ENCODE results near the gene SV2B.

SV2B gene

GRCh38 chr15:91345736-91346135 is 245.7 kb downstream of the SV2B start:
- DNase-seq (ENCODE audit: low read depth): no peak
- TF ChIP-seq, protein P1, sequence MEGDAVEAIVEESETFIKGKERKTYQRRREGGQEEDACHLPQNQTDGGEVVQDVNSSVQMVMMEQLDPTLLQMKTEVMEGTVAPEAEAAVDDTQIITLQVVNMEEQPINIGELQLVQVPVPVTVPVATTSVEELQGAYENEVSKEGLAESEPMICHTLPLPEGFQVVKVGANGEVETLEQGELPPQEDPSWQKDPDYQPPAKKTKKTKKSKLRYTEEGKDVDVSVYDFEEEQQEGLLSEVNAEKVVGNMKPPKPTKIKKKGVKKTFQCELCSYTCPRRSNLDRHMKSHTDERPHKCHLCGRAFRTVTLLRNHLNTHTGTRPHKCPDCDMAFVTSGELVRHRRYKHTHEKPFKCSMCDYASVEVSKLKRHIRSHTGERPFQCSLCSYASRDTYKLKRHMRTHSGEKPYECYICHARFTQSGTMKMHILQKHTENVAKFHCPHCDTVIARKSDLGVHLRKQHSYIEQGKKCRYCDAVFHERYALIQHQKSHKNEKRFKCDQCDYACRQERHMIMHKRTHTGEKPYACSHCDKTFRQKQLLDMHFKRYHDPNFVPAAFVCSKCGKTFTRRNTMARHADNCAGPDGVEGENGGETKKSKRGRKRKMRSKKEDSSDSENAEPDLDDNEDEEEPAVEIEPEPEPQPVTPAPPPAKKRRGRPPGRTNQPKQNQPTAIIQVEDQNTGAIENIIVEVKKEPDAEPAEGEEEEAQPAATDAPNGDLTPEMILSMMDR (IDR thresholded peaks at IDR 0.05; ENCODE audit: low read depth, low read length, missing control alignments): no peak
- no peak overlapping the region for H3K4me3 ChIP-seq (ENCODE audit: low read depth, low read length)

DNA sequence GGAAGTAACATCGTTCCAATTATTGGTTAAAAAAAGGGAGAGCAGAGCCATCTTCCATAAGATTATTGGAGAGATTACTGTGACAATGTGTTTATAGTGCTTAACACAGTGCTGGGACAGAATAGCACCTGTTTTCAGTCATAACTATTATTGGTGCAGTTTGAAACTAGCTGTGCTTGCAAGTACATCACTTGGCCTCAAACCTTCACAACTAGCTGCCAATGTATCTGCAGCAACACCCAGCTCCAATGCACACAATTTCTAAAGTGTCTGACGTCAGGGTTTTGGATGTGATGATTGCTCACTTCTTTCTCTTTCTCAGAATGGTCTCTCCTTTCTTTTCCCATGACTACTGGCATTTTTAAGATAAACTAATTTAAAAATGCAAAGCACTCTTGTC is 246.2 kb downstream of the SV2B start:
- no peak for DNase-seq (ENCODE audit: low read depth)
- TF ChIP-seq, protein P1 (IDR thresholded peaks at IDR 0.05; ENCODE audit: low read depth, low read length, missing control alignments): no peak
- no peak overlapping the region for H3K4me3 ChIP-seq (ENCODE audit: low read depth, low read length)

- TF ChIP-seq, protein P1 (IDR thresholded peaks at IDR 0.05; ENCODE audit: low read depth, low read length, missing control alignments): no peak
- no peak overlapping the region for H3K4me3 ChIP-seq (ENCODE audit: low read depth, low read length)
- DNase-seq (ENCODE audit: low read depth): no peak
Observed at GRCh38 chr15:91348752-91349500, 248.9 kb downstream of the SV2B start.

All from GM12864 (cell line).